Brain microvascular endothelial cell (primary cell): ENCODE results near the gene DYNC2H1.

Source experiments
- DNase-seq: peaks from one replicate; pipeline ENCODE4 v3.0.0-alpha.2; 2020
- H3K27ac ChIP-seq: fragments of 250-450 bp; sonication (Bioruptor Pico); 2 replicates; pipeline ENCODE4 v1.5.1; 2020; ENCODE audit warnings: mild to moderate bottlenecking, moderate library complexity
- H3K27me3 ChIP-seq: fragments of 250-450 bp; sonication (Bioruptor Pico); replicated peaks from 2 replicates; pipeline ENCODE4 v1.5.1; 2020; ENCODE audit warnings: mild to moderate bottlenecking
- H3K36me3 ChIP-seq: fragments of 250-450 bp; sonication (Bioruptor Pico); replicated peaks from 2 replicates; pipeline ENCODE4 v1.5.1; 2020; ENCODE audit warnings: mild to moderate bottlenecking
- H3K4me3 ChIP-seq: 2 replicates; pipeline ENCODE4 v1.5.1; 2011; ENCODE audit warnings: low read depth, mild to moderate bottlenecking, control low read depth, low read length, moderate library complexity
- in situ Hi-C: cut with HindIII; loops from 2 replicates; pipeline ENCODE4 v1.10.0; 2017; ENCODE audit warnings: low sequenced_read_pairs, low pct_ligation_motif_present
- TF ChIP-seq, protein P1 (sequence below): IDR thresholded peaks from 2 replicates; pipeline ENCODE4 v1.5.1; 2011; ENCODE audit warnings: low read depth, mild to moderate bottlenecking, moderate library complexity, low read length, control low read depth, inconsistent platforms; ENCODE audit errors: missing control alignments

DYNC2H1 gene

DNA sequence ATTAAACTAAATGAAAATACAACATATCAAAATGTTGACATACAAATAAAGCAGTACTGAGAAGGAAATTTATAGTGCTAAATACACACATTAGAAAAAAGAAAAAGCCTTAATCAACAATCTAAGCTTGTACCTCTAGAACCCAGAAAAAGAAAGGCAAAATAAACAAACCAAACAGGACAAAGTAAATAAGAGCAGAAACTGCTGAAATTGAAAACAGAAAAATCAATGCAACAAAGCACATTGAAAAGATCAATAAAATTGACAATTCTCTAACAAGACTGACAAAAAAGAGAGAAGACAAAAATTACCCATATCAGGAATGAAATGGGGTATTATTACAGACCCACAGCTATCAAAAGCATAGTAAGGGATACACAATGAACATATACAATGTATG lies 38.2 kb upstream of the DYNC2H1 start:
- TF ChIP-seq, protein P1, sequence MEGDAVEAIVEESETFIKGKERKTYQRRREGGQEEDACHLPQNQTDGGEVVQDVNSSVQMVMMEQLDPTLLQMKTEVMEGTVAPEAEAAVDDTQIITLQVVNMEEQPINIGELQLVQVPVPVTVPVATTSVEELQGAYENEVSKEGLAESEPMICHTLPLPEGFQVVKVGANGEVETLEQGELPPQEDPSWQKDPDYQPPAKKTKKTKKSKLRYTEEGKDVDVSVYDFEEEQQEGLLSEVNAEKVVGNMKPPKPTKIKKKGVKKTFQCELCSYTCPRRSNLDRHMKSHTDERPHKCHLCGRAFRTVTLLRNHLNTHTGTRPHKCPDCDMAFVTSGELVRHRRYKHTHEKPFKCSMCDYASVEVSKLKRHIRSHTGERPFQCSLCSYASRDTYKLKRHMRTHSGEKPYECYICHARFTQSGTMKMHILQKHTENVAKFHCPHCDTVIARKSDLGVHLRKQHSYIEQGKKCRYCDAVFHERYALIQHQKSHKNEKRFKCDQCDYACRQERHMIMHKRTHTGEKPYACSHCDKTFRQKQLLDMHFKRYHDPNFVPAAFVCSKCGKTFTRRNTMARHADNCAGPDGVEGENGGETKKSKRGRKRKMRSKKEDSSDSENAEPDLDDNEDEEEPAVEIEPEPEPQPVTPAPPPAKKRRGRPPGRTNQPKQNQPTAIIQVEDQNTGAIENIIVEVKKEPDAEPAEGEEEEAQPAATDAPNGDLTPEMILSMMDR = no peak
- in situ Hi-C loops = no loop called here
- no peak for DNase-seq
- no peaks in the 10 kb centered on the region for H3K27me3 ChIP-seq
- H3K27ac ChIP-seq = no peak overlapping the region
- peaks cover 18% of the 10 kb centered on the region for H3K36me3 ChIP-seq
- H3K4me3 ChIP-seq = no peak overlapping the region

DNA sequence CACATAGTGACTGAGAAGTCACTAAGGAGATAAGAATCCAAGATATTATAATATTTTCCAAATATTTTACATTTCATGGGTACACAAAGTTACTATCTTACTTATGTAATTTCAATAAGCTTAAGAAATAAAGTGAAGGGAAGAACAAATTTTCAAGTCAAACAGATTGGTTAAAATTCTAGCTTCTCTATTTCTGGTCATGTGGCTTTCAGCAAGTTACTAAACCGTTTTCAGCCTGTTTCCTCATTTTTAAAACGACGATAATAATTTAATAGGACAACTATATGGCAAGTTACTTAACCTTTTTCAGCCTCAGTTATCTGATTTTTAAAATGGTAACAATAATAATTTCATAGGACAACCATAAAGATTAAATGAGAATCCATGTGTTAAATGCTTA lies 32.9 kb upstream of the DYNC2H1 start:
- Histone ChIP-seq H3K36me3 (peaks cover 47% of the 10 kb centered on the region), H3K4me3 (no peak overlapping the region), H3K27ac (no peak overlapping the region), H3K27me3 (no peaks in the 10 kb centered on the region)
- no peak for DNase-seq
- TF ChIP-seq, protein P1 = no peak
- in situ Hi-C loops = no loop called here

DNA sequence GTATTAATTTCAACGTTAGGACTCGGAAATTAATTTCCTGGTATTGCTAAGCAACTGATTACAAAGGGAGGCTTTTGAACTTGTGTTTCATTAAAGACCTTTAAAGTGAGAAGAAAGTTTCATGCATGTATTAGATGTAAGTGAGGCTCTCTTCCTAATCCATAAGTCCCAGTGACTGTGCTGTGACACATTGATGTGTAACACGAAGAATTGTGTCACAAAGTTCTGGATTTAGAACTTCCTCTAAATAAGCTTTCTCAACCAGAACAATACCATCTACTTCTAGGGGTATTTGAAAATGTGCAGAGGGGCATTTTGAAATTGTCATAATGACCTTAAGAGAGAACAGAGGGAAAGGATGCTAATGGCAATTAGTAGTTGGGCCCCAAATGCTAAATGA lies 31.7 kb upstream of the DYNC2H1 start:
- no peaks in the 10 kb centered on the region for H3K27me3 ChIP-seq
- no peak overlapping the region for H3K27ac ChIP-seq
- no peak for DNase-seq
- TF ChIP-seq, protein P1 = no peak
- H3K36me3 ChIP-seq = peaks cover 48% of the 10 kb centered on the region
- no peak overlapping the region for H3K4me3 ChIP-seq
- in situ Hi-C loops = no loop called here

DNA sequence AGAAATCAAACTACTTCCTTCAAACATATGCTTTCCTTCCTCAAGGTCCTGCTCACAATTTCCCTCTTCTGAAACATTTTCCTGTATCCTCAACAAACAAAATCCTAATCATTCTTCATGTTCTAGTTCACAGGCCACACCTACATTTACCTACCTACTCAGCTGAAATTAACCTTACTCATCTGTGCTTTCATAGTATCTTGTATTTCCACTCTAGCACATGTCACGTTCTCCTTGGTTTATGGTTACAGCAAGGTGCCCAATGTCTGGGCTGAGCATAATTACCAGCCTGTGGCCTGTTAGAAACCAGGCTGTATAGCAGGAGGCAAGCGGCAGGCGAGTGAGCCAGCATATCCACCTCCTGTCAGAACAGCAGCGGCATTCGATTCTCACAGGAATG lies 30.5 kb upstream of the DYNC2H1 start:
- H3K36me3 ChIP-seq = peaks cover 48% of the 10 kb centered on the region
- no peak overlapping the region for H3K27ac ChIP-seq
- H3K4me3 ChIP-seq = no peak overlapping the region
- no peak for DNase-seq
- TF ChIP-seq, protein P1 = no peak
- H3K27me3 ChIP-seq = no peaks in the 10 kb centered on the region
- in situ Hi-C loops = no loop called here

DNA sequence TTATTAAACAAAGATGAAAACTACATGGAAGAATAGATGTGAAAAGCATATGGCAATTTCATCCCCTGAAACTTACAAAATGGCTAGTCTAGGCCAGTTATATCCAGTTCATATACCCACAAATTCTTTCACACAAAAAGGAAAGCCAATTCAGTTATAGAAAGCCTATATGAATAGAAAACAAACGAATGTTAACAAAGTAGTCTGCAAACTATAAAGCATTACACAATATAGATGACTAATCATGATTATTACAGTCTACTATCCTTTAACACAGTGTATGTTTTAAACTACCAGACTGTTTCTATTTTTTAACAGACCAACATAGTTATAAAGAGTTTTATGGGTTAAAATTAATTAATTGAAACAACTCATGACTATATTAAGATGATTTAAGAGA lies 29.4 kb upstream of the DYNC2H1 start:
- in situ Hi-C loops = no loop called here
- Histone ChIP-seq H3K4me3 (no peak overlapping the region), H3K27me3 (no peaks in the 10 kb centered on the region)

DNA sequence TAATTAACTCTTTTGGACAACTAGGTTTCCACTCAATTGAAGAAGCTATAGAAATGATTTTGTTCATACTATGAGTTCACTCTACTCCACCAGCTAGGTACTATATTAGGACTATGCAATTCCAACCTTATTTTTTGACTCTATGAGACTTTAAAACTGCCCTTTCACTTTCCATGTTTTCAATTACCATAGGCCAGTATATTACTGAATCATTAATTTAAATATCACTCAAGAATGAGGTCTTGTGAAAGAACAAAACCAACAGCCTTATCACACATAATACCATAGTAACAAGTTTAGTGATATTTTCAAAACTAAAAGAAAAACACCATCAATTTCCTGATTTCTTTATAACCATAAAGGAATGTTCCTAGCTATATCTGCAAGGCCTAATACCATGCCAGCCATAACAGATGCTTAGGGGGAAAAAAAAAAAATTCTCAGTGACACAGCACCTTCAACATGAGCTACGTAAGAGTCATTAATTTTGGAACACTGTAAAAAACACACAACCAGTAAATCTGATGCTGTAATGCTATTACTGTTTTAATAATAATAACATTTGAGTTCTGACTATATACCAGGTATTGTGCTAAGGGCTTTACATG lies 23.4 kb upstream of the DYNC2H1 start:
- Histone ChIP-seq H3K27ac (peak overlapping the region; percentile 88), H3K36me3 (peaks cover 10% of the 10 kb centered on the region), H3K27me3 (no peaks in the 10 kb centered on the region), H3K4me3 (no peak overlapping the region)
- DNase-seq = peak; percentile 43
- TF ChIP-seq, protein P1 = no peak
- in situ Hi-C loops = no loop called here

More for the DNA sequence above, 29.4 kb upstream of the DYNC2H1 start:
- TF ChIP-seq, protein P1 = no peak
- DNase-seq = no peak
- no peak overlapping the region for H3K27ac ChIP-seq
- peaks cover 45% of the 10 kb centered on the region for H3K36me3 ChIP-seq
